Vagina (tissue), 2 donors: Measurements from ENCODE around the gene CHD9. TPM values are rescaled to one million over a fixed set of nuclear protein-coding genes. Genes with fewer than 3 reads are reported as not detected.

Source experiments
- DNase-seq, 2 donors: peaks; one replicate each; pipeline ENCODE4 v3.0.0-alpha.2; 2017; ENCODE audit errors: extremely low spot score in 2 of 2
- H3K27ac ChIP-seq: fragments of 200-600 bp; sonication (generic); one replicate; pipeline ENCODE4 v1.5.1; 2019
- H3K27me3 ChIP-seq: fragments of 200-600 bp; sonication (generic); one replicate; pipeline ENCODE4 v1.5.1; 2019
- H3K36me3 ChIP-seq, 2 donors: fragments of 200-600 bp; sonication (generic); one replicate each; pipeline ENCODE4 v1.5.1; 2017 to 2019
- H3K4me1 ChIP-seq: fragments of 200-600 bp; sonication (generic); one replicate; pipeline ENCODE4 v1.5.1; 2019
- H3K4me3 ChIP-seq, 2 donors: fragments of 200-600 bp; sonication (generic); 1 replicate in 1 of 2; 2 replicates in 1 of 2; pipeline ENCODE4 v1.5.1; 2016 to 2019
- H3K9me3 ChIP-seq: fragments of 200-600 bp; sonication (generic); one replicate; pipeline ENCODE4 v1.5.1; 2019
- POLR2A ChIP-seq, 2 donors: fragments of 450-650 bp; IDR thresholded peaks; one replicate each; pipeline ENCODE4 v1.6.1; 2017; ENCODE audit warnings: antibody characterized with exemption in 2 of 2, mild to moderate bottlenecking in 2 of 2, moderate library complexity in 2 of 2
- POLR2AphosphoS5 ChIP-seq, 2 donors: sonication (generic); formaldehyde crosslinking; IDR thresholded peaks; one replicate each; pipeline ENCODE4 v1.9.0; 2017; ENCODE audit warnings: antibody characterized with exemption in 2 of 2, mild to moderate bottlenecking in 2 of 2, low read depth in 1 of 2; ENCODE audit not compliant: insufficient read depth in 1 of 2
- intact Hi-C: fragments of 100-400 bp; cut with DNase I; formaldehyde crosslinking; loops from one replicate; pipeline ENCODE4 v1.15.1; 2023
- total RNA-seq: library from RNA; depleted of rRNA; stranded (reverse); fragments of >200 nt; gene quantifications from one replicate; pipeline ENCODE4 v1.2.3, GENCODE V29; 2016
- TF ChIP-seq, protein P1 (sequence below), 3 experiments: fragments of 450-650 bp in 2 of 3; fragments of 200-600 bp in 1 of 3; sonication (generic) in 1 of 3; IDR thresholded peaks; one replicate each; pipeline ENCODE4 v1.5.1; 2017 to 2019; ENCODE audit warnings: antibody characterized with exemption in 3 of 3, mild to moderate bottlenecking in 2 of 3, moderate library complexity in 2 of 3

The CHD9 gene
- total RNA-seq, 1 donor from 2014 or later: 77.6 TPM

DNA sequence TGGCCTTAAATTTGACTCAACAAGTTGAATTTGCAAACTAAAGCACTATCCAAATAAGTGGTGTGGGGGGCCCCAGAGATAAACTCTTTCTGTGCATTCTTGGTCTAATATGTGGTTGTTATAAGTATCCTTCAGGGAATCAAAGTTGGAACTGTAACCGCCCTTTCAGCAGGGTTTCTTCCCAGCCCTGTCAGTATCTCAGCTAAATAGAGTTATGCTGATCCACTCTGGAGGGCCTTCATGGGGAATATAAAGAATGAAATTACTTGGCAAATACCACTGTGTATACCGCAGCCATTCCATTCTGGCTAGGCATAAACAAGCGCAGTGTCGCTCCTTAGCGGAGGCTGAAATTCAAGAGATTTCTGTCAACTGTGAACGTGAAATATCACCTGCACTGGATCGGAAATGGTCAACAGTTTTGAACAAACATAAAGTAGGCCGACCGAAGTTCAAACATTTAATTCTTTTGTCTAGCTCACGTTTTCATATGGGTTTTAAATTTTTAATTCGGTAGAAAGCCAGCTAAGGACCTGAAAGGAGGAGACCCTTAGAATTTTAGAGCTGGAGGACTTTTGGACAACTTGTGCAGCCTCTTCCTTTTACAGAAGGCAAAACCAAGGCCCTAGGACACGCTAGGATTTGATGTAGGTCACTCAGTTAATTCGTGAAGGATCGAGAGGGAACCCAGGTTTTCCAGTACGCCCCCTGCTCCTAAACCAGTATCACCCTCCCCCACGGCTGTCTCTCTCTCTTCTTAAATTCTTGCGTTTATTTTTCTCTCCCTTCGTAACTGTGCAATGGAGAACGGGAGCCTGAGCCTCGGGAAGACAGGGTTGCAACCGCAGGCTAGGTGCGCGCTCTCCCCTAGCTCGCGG is 74.7 kb downstream of the CHD9 start:
- no peaks in the 10 kb centered on the region for H3K36me3 ChIP-seq
- peak overlapping the region; percentile 95 for H3K27ac ChIP-seq
- peaks cover 41% of the 10 kb centered on the region for H3K4me1 ChIP-seq
- H3K4me3 ChIP-seq: peak overlapping the region; percentile 88 to 89
- intact Hi-C loops: loop anchor here (2.0 to 10.0 kb wide), 3 partner anchors 39 to 75 kb away; partner anchors contain the start of genes CHD9 and CHD9NB
- no peaks in the 10 kb centered on the region for H3K9me3 ChIP-seq
- TF ChIP-seq, protein P1, sequence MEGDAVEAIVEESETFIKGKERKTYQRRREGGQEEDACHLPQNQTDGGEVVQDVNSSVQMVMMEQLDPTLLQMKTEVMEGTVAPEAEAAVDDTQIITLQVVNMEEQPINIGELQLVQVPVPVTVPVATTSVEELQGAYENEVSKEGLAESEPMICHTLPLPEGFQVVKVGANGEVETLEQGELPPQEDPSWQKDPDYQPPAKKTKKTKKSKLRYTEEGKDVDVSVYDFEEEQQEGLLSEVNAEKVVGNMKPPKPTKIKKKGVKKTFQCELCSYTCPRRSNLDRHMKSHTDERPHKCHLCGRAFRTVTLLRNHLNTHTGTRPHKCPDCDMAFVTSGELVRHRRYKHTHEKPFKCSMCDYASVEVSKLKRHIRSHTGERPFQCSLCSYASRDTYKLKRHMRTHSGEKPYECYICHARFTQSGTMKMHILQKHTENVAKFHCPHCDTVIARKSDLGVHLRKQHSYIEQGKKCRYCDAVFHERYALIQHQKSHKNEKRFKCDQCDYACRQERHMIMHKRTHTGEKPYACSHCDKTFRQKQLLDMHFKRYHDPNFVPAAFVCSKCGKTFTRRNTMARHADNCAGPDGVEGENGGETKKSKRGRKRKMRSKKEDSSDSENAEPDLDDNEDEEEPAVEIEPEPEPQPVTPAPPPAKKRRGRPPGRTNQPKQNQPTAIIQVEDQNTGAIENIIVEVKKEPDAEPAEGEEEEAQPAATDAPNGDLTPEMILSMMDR (IDR thresholded peaks at IDR 0.05): no peak
- TF ChIP-seq POLR2A (IDR thresholded peaks at IDR 0.05) (no peak), POLR2AphosphoS5 (IDR thresholded peaks at IDR 0.05; ENCODE audit: insufficient read depth in 1 of 2, low read depth in 1 of 2) (no peak)
- H3K27me3 ChIP-seq: no peaks in the 10 kb centered on the region
- DNase-seq: no peak

DNA sequence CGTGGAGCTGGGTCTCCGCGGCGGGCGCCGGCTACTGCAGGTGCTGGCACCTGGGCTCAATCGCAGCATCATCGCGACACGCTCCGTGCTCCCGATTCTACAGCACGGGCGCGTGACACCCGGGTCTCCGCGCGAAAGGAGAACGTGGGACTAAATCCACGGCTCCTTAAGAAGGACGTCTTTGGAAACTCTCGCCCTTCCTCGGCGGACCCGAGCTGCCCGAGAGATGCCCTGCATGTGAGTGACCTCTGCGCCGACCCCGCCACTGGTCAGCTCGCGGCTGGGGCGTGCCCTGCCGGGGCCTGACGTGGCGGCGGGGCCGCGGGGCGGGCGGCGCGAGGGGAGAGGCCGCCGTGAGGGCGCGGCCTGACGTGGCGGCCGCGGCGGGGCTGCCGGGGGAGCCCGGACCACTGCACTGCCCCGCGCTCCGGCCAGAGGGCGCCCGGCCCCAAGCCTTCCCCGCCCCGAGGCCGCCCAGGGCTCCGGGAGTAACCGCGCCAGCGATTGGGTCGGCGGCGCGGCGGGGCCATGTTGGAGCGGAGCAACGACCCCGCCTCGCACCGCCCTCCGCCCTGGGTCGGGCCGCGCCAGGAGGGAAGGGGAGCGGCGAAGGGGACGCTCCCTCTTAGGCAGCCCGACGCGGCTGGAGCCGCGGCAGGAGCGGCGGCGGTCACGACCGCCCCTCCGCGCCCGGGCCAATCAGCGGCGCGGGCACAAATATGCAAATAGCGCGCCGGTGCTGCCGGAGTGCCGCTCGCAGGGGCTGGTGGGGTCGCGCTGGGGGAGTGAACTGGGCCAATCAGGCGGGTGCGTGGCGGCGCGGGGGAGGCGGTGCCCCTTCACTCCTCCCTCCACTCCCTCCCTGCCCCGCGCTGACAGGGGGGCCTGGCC is 75.6 kb downstream of the CHD9 start:
- peak in 1 of 2 donors; percentile 94 for DNase-seq
- TF ChIP-seq, protein P1 (IDR thresholded peaks at IDR 0.05): peak; percentile 23 to 53 (median 42)
- TF ChIP-seq POLR2A (IDR thresholded peaks at IDR 0.05) (peak in 1 of 2 donors; percentile 5), POLR2AphosphoS5 (IDR thresholded peaks at IDR 0.05; ENCODE audit: insufficient read depth in 1 of 2, low read depth in 1 of 2) (peak in 1 of 2 donors; percentile 64)
- no peaks in the 10 kb centered on the region for H3K27me3 ChIP-seq
- H3K4me3 ChIP-seq: peak overlapping the region; percentile 88 to 89
- intact Hi-C loops: loop anchor here (2.0 to 10.0 kb wide), 3 partner anchors 40 to 76 kb away; partner anchors contain the start of genes CHD9 and CHD9NB
- peak overlapping the region; percentile 95 for H3K27ac ChIP-seq
- peaks cover 41% of the 10 kb centered on the region for H3K4me1 ChIP-seq
- no peaks in the 10 kb centered on the region for H3K9me3 ChIP-seq
- H3K36me3 ChIP-seq: no peaks in the 10 kb centered on the region

DNA sequence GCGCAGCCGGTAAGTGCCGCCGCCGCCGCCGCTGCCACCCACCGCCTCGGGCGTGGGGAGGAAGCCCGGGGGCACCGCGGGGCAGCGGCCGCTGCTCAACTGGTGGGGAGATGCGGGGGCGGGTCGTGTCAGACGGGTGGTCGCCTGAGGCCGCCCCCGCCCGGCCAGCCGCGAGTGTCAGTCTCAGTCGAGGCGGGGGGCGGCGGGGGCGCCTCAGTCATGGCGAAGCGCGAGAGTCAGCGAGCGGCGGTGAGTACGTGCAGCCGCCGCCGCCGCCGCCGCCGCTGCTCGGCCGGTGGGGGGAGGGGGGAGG is 76.2 kb downstream of the CHD9 start:
- Histone ChIP-seq H3K4me3 (peak overlapping the region; percentile 88 to 89), H3K27me3 (no peaks in the 10 kb centered on the region), H3K36me3 (no peaks in the 10 kb centered on the region), H3K4me1 (peaks cover 41% of the 10 kb centered on the region), H3K9me3 (no peaks in the 10 kb centered on the region), H3K27ac (peak overlapping the region; percentile 95)
- DNase-seq: no peak
- TF ChIP-seq POLR2A (IDR thresholded peaks at IDR 0.05) (no peak), POLR2AphosphoS5 (IDR thresholded peaks at IDR 0.05; ENCODE audit: insufficient read depth in 1 of 2, low read depth in 1 of 2) (no peak)
- TF ChIP-seq, protein P1 (IDR thresholded peaks at IDR 0.05): no peak
- intact Hi-C loops: loop anchor here (2.0 to 10.0 kb wide), 3 partner anchors 40 to 76 kb away; partner anchors contain the start of genes CHD9 and CHD9NB

DNA sequence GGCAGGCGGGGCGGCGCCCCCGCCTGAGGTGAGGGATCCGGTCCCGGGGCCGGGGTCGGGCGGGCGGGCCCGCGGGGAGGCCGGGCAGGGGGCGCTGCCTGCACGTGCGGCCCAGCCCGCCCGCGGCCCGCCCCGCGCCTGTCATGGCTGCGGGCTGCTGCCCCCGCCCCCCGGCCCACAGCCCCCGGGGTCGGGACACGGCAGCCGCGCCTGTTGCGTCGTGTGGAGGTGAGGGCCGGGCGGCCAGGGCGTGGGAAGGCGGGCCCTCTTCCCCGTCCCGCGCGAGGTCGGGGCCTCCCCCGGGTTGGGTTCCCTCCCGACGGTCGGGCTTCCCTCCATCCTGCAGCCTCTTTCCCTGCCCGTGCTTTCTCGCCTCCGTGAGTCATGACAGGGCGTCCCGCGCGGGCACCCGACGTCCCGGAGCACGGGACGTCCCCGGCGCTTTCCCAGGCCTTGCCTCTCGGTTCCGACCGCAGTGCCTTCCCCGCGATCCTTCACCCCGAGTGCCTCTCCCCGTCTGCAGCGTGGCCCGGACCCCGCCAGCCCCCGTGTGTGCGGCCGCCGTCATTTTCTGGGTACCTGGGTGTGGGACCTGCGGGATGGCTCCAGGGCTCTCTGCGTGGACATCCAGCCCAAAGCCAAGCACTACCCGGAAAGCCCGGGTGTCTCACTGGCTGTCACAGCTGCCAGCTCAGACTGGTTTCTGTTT is 76.7 kb downstream of the CHD9 start:
- Histone ChIP-seq H3K27ac (peak overlapping the region; percentile 95), H3K36me3 (no peaks in the 10 kb centered on the region), H3K4me3 (peak overlapping the region; percentile 88 to 89), H3K9me3 (no peaks in the 10 kb centered on the region), H3K4me1 (peaks cover 41% of the 10 kb centered on the region), H3K27me3 (no peaks in the 10 kb centered on the region)
- intact Hi-C loops: loop anchor here (2.0 to 10.0 kb wide), 3 partner anchors 41 to 77 kb away; partner anchors contain the start of genes CHD9 and CHD9NB
- no peak for DNase-seq
- TF ChIP-seq POLR2AphosphoS5 (IDR thresholded peaks at IDR 0.05; ENCODE audit: insufficient read depth in 1 of 2, low read depth in 1 of 2): peak in 1 of 2 donors; percentile 69
- no peak for TF ChIP-seq POLR2A (IDR thresholded peaks at IDR 0.05)
